Measurements from ENCODE around the gene ST6GALNAC1. TPM values are rescaled to one million over a fixed set of nuclear protein-coding genes. Genes with fewer than 3 reads are reported as not detected.

The ST6GALNAC1 gene
- total and polyA plus RNA-seq, 2 of the 8 experiments (the other 6 are each of a cell fraction or from before 2014, with no cell fraction given), result not detected

GRCh38 chr17:76581515-76581914, 62.0 kb downstream of the ST6GALNAC1 start:
- Histone ChIP-seq H3K27ac (ENCODE audit: low read depth, low read length) (no peak overlapping the region), H2BK20ac (ENCODE audit: low read length) (no peak overlapping the region), H3K36me3 (ENCODE audit: control insufficient read depth in 2 of 4, insufficient read depth in 4 of 4, low read length in 3 of 4) (peaks cover 0 to 9% (median 0%) of the 10 kb centered on the region in 4 experiments; a peak in 1 of 8 replicates), H3K4me1 (replicated peaks in 1 of 4; ENCODE audit: control insufficient read depth in 3 of 4, insufficient read depth in 4 of 4, low read length in 3 of 4) (peaks cover 0 to 18% (median 6%) of the 10 kb centered on the region in 4 experiments; a peak in 6 of 7 replicates), H3K4ac (replicated peaks; ENCODE audit: insufficient read length, low read depth, low read length) (no peak overlapping the region), H2BK5ac (ENCODE audit: low read depth, low read length) (no peak overlapping the region), H4K8ac (ENCODE audit: extremely low read depth, insufficient read depth, low read length) (no peak overlapping the region), H3K4me2 (ENCODE audit: insufficient read depth in 1 of 2, low read depth in 2 of 2, low read length in 2 of 2) (peak overlapping the region in 1 of 2 experiments; percentile 43; a peak in 1 of 4 replicates), H3K14ac (ENCODE audit: insufficient read length) (no peak overlapping the region), H4K91ac (replicated peaks; ENCODE audit: insufficient read length, low read length) (no peak overlapping the region), H2AK5ac (ENCODE audit: low read depth, low read length) (no peak overlapping the region), H4K20me1 (replicated peaks in 1 of 2; ENCODE audit: control insufficient read depth in 1 of 2, insufficient read depth in 2 of 2, low read length in 2 of 2) (peaks cover 0 to 2% of the 10 kb centered on the region in 2 experiments), H3K9me3 (ENCODE audit: insufficient read depth in 2 of 2, low read depth in 1 of 2, low read length in 1 of 2) (no peaks in the 10 kb centered on the region), H2AFZ (ENCODE audit: low read length) (no peak overlapping the region), H3K23me2 (ENCODE audit: low read depth, low read length) (peaks cover 13% of the 10 kb centered on the region), H2BK12ac (ENCODE audit: low read depth, low read length) (no peak overlapping the region), H3K79me1 (ENCODE audit: low read depth, low read length) (no peaks in the 10 kb centered on the region), H2BK15ac (ENCODE audit: low read length) (no peak overlapping the region), H3K27me3 (replicated peaks in 1 of 4; ENCODE audit: control insufficient read depth in 3 of 4, extremely low read depth in 1 of 4, insufficient read depth in 3 of 4, low read length in 3 of 4) (peaks cover 24 to 61% (median 50%) of the 10 kb centered on the region in 4 experiments), H3K56ac (replicated peaks; ENCODE audit: insufficient read length, low read depth, low read length) (no peak overlapping the region), H3K18ac (ENCODE audit: extremely low read depth, low read length) (no peak overlapping the region; the same call in 1 of the 2 replicates), H4K5ac (ENCODE audit: insufficient read length, low read depth, low read length) (no peak overlapping the region), H3K4me3 (ENCODE audit: extremely low read depth in 1 of 4, insufficient read depth in 2 of 4, low read depth in 3 of 4, low read length in 4 of 4) (no peak overlapping the region), H3K9ac (replicated peaks in 1 of 4; ENCODE audit: extremely low read depth in 1 of 4, low read depth in 3 of 4, low read length in 3 of 4) (no peak overlapping the region), H3K23ac (ENCODE audit: insufficient read length) (no peak overlapping the region), H2BK120ac (replicated peaks; ENCODE audit: low read depth, low read length) (no peak overlapping the region), H3K79me2 (ENCODE audit: control insufficient read depth in 1 of 2, insufficient read depth in 2 of 2, low read length in 2 of 2) (no peaks in the 10 kb centered on the region)
- FAIRE-seq (no peak), DNase-seq (ENCODE audit: low read depth in 1 of 2, low spot score in 2 of 2) (no peak)
- ChIA-PET CTCF (ENCODE audit: partially characterized antibody) (interaction anchor here (0.6 to 3.5 kb wide), 8 partner anchors 10 to 132 kb away, joined by 3 to 10 read pairs (median 3); partner anchors contain the start of gene PRCD), POLR2A (ENCODE audit: partially characterized antibody) (interaction anchor here (1.3 to 2.5 kb wide), 3 partner anchors 10 to 24 kb away, joined by 5 to 7 read pairs (median 6); no protein-coding TSS in a partner anchor)
- 81% methylated on average over 5 of the region's 5 CpGs; no CpG with 5 or more reads in 1 of the 2 experiments for WGBS, 2 experiments (ENCODE audit: extremely low coverage in 1 of 2, insufficient coverage in 1 of 2, insufficient read length in 1 of 2, insufficient replicate concordance in 2 of 2, low coverage in 1 of 2, low lambda C conversion rate in 2 of 2, missing lambda C conversion rate in 1 of 2)
- TF ChIP-seq BRCA1 (IDR thresholded peaks at IDR 0.05; ENCODE audit: low read depth, low read length), result no peak
- TF ChIP-seq, protein P1, sequence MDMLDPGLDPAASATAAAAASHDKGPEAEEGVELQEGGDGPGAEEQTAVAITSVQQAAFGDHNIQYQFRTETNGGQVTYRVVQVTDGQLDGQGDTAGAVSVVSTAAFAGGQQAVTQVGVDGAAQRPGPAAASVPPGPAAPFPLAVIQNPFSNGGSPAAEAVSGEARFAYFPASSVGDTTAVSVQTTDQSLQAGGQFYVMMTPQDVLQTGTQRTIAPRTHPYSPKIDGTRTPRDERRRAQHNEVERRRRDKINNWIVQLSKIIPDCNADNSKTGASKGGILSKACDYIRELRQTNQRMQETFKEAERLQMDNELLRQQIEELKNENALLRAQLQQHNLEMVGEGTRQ (IDR thresholded peaks at IDR 0.05; ENCODE audit: low read length), result no peak
- TF ChIP-seq EGR1 (IDR thresholded peaks at IDR 0.05; ENCODE audit: borderline replicate concordance, low read depth, low read length), result no peak
- TF ChIP-seq JUN (IDR thresholded peaks at IDR 0.05; ENCODE audit: low read depth, low read length), result no peak
- TF ChIP-seq TBP (IDR thresholded peaks at IDR 0.05; ENCODE audit: low read depth, low read length), result no peak
- TF ChIP-seq SUZ12 (IDR thresholded peaks at IDR 0.05; ENCODE audit: low read length), result no peak
- TF ChIP-seq GABPA (IDR thresholded peaks at IDR 0.05; ENCODE audit: borderline replicate concordance, insufficient read depth, low read length), result no peak
- no peak for TF ChIP-seq SIRT6 (IDR thresholded peaks at IDR 0.05; ENCODE audit: low read length)
- TF ChIP-seq POLR2A (IDR thresholded peaks at IDR 0.05; ENCODE audit: control extremely low read depth in 1 of 2, low read depth in 2 of 2, low read length in 2 of 2), result no peak
- no peak for TF ChIP-seq SP1 (IDR thresholded peaks at IDR 0.05; ENCODE audit: low read depth, low read length)
- no peak for TF ChIP-seq EP300 (IDR thresholded peaks at IDR 0.05; ENCODE audit: borderline replicate concordance in 1 of 2, low read depth in 2 of 2, low read length in 2 of 2)
